Effector CD8-positive, alpha-beta T cell (primary cell): ENCODE measurements around the gene MRPS7.
"Not testable (repeated sequence)": the region's sequence is repeated elsewhere in the genome, so short reads cannot be mapped to it uniquely, and the experiment has no call there.

Experiments
- DNase-seq: peaks from one replicate; lab custom pipeline; 2025; lab: John Stamatoyannopoulos, UW

MRPS7 gene

DNA sequence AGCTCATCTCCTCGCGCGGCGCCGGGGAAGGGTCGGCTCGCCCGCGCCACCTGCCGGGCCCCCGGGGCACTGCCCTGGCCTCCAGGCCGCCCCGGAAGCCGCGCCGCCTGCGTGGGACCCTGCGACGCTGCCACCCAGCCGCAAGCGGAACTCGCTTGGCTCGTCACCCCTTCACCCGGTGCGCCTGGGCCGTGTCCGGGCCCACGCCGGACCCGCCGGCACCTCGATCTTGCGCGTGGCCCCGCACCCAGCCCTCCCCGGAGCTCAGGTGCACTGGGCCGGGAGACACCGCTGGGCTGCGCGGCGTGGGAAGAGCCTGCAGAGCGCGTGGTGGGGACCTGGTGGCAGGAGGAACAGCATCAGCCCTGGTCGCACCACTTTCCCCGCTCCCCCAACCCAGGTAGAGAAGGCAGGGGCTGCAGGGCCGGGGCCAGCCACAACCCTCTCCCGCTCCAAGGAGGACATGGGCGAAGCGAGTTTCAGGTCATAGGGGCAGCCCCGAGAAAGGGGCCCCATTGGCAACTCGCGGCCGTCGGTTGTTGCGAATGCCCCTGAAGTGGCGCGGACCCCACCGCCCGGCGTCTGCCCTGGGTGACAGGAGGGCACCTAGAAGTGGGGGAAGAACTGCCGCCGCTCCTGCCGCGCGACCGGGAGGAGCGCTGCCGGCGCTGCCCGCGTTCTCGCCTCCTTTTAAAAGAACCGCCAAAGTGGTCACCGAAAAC, 9.7 kb downstream of the MRPS7 start:
- peak; percentile 72 for DNase-seq

- no peak for DNase-seq
These were observed 10.5 kb downstream of the MRPS7 start for GRCh38 chr17:75271955-75272847.

GRCh38 chr17:75272848-75273184, 11.1 kb downstream of the MRPS7 start:
- no peak for DNase-seq

GRCh38 chr17:75273977-75274708, 12.5 kb downstream of the MRPS7 start:
- no peak for DNase-seq

DNA sequence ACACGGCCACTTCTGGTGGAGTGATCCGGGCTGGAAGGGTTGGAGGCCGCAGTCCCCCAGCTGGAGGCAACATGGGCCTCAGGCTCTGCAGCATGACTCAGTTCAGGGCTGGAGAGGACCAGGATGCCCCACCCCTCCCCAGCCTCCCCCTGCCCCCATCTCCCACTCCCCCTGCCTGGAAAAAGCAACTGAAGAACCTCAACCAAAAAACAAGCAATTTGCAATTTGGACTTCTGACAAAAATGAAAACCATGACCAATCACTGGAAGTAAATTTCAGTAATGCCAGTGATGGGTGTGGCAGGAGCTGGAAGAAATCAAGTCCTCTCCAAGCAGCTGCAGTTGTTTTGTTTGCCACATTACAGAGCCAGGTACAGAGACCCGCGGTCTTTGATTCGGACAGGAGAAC, 16.0 kb downstream of the MRPS7 start:
- DNase-seq: no peak

GRCh38 chr17:75280189-75280588, 18.5 kb downstream of the MRPS7 start:
- not testable (repeated sequence) for DNase-seq

- DNase-seq: no peak
These were observed 23.4 kb downstream of the MRPS7 start for GRCh38 chr17:75285123-75285522.

DNA sequence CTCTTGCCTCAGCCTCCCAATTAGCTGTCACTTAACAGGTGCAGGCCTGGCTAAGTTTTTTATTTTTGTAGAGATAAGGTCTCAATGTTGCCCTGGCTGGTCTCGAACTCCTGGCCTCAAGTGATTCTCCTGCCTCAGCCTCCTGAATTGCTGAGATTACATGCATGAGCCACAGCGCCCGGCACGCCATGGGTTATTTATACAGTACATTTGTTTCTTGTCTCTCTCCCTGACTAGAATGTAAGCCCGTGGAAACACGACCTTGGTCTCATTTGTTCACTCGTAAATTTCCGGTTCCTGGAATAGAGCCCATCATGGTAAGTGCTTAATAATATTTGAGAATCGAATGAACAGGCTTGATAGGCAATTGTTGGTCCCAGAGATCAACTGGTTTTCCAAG, 25.5 kb downstream of the MRPS7 start:
- no peak for DNase-seq

GRCh38 chr17:75288359-75288758, 26.7 kb downstream of the MRPS7 start:
- no peak for DNase-seq

DNA sequence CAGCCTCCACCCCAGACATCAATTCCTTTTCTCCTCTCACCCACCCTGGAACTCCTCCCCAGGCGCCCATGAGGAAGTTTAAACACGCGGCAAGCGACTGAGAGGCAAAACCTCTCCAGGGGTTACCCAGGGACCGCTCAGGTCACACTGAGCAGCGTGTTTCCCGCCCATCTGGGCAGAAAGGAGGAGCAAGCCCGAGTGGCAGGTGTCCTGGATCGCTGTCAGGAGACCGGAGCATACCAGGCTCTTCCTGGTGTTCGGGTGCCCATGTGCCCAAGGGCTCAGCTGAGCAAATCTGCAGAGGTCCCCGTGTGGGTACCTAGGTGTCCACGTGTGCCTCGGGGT, 27.1 kb downstream of the MRPS7 start:
- DNase-seq: peak; percentile 48

DNA sequence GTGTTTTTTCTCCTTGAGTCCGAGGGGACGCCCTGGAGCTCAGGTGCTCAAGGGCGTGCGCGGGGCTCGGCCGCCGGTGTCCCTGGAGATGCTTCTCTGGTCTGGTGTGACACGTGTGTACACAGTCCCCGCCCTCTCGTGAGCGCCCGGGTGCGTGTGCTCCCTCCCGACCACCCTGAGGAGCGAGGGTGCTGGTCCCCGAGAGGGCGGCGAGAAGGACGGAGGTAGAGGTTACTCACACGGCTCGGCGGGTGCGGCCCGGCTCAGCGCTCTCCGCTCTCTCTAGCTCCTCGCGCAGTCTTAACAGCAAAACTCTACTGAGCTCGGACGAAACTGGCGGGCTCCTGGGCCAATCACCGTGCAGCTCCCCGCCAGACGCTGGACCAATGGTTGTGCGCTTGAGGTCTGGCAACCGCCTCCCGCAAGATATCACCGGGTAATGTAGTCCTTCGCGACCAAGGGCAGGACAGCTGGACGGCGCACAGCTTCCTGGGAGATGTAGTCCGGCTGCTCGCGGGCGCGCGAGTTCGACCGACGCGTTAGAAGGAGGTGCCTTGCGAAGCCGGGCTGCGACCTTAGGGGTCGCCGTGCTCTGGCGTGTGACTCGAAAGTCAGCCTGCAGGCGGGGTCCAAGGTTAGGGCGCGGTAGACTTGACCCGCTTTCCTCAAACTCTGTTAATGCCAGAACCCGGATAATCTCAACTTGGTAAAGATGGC, 27.6 kb downstream of the MRPS7 start, which contains the start of gene SLC25A19:
SLC25A19 (minus strand) TSS at position 319 of the 717 bp plus-strand sequence. CDS start 2,669 bp downstream, outside the sequence.
- peak; percentile 94 for DNase-seq

GRCh38 chr17:75289832-75290337, 28.2 kb downstream of the MRPS7 start:
- DNase-seq: peak; percentile 56

GRCh38 chr17:75292810-75293448, 31.2 kb downstream of the MRPS7 start:
- DNase-seq: not testable (repeated sequence)

GRCh38 chr17:75295201-75296158, 33.8 kb downstream of the MRPS7 start:
- DNase-seq: no peak

- DNase-seq: no peak
These were observed 38.6 kb downstream of the MRPS7 start for GRCh38 chr17:75300280-75300679.

DNA sequence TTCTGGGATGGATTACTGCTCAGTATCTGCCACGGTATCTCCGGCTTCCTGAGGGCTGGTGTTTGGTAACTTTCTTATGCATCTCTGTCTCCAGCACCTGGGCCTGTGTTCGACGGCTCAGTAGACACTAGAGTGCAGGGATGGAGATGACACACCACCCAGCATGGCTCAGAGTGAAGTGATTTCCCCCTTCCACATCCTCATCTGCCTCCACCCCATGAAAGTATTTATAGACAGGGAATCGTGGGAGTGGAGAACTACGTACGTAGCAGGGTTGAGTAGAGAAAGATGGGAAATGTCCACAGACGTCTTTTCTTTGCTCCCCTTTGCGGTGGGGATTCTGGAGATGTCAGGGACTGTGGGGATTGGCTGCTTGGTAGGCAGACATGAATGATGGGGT, 39.4 kb downstream of the MRPS7 start:
- no peak for DNase-seq

DNA sequence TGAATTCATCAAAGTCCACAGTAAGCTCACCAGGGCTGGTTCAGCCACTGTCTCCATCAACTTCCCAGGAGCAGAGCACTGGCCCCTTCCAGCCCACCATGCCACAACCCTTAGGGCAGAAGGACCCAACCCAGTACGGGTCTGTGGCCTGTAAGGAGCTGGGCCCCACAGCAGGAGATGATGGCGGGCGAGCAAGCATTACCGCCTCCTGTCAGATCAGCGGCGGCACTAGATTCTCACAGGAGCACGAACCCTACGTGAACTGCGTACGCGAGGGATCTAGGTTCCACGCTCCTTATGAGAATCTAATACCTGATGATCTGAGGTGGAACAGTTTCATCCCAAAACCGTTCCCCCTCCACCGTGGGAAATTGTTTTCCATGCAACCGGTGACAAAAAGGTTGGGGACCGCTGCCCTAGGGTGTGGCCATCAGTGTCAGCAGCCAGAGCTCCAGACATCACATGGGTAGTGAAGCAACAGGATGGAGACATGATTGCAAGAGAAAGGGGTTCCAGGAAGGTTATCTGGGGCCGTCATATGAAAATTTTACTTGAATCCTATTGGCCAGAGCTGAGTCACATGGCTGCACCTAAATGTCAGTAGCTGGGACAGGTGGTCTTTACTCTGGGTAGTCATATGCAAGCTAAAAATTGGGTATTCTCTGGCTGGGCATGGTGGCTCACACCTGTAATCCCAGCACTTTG, 40.0 kb downstream of the MRPS7 start:
- DNase-seq: no peak

- DNase-seq: no peak
These were observed 46.5 kb downstream of the MRPS7 start for GRCh38 chr17:75307957-75308731.
